ENCODE results near the gene ELP1. TPM values are rescaled to one million over a fixed set of nuclear protein-coding genes. Genes with fewer than 3 reads are reported as not detected.

The ELP1 gene
- total RNA-seq, 2 experiments from 2014 or later, result 23.7 to 41.0 TPM

GRCh38 chr9:108885643-108886348 is 48.1 kb downstream of the ELP1 start:
- CTCF ChIA-PET, result interaction anchor here (1.4 kb wide), 1 partner anchor 14 kb away, joined by 3 read pairs; no protein-coding TSS in a partner anchor

DNA sequence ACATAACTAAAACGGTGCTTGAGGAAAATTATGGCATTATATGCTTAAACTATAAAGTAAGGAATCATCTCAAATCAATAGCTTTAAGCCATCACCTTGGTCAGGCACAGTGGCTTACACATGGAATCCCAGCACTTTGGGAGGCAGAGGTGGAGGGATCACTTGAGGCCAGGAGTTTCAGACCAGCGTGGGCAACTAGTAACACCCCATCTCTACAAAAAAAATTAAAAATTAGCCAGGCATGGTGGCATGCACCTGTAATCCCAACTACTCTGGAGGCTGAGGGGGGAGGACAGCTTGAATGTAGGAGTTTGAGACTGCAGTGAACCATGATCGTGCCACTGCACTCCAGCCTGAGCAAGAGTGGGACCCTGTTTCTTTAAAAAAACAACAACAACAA is 49.2 kb downstream of the ELP1 start:
- ChIA-PET CTCF (interaction anchor here (0.6 to 1.3 kb wide), 2 partner anchors 42 to 62 kb away, joined by 3 to 4 read pairs; no protein-coding TSS in a partner anchor), POLR2A (no interaction called here)
- no peak overlapping the region for H3K4me3 Mint-ChIP-seq
- no peak overlapping the region for H3K27ac Mint-ChIP-seq
- H3K27me3 Mint-ChIP-seq, result no peaks in the 10 kb centered on the region
- H3K9me3 Mint-ChIP-seq, result no peaks in the 10 kb centered on the region
- H3K36me3 Mint-ChIP-seq (ENCODE audit: low read depth), result peaks cover 31% of the 10 kb centered on the region
- no peak for DNase-seq
- peaks cover 10% of the 10 kb centered on the region for H3K4me1 Mint-ChIP-seq

More at GRCh38 chr9:108885643-108886348, 48.1 kb downstream of the ELP1 start:
- Mint-ChIP-seq H3K4me1 (peaks cover 10% of the 10 kb centered on the region), H3K27me3 (no peaks in the 10 kb centered on the region), H3K9me3 (no peaks in the 10 kb centered on the region), H3K36me3 (ENCODE audit: low read depth) (peaks cover 36% of the 10 kb centered on the region), H3K4me3 (no peak overlapping the region), H3K27ac (no peak overlapping the region)
- POLR2A ChIA-PET, result no interaction called here
- DNase-seq, result no peak

GRCh38 chr9:108883085-108883484 is 50.8 kb downstream of the ELP1 start:
- Mint-ChIP-seq H3K4me1 (peaks cover 10% of the 10 kb centered on the region), H3K36me3 (ENCODE audit: low read depth) (peaks cover 40% of the 10 kb centered on the region), H3K4me3 (no peak overlapping the region), H3K9me3 (no peaks in the 10 kb centered on the region), H3K27ac (no peak overlapping the region), H3K27me3 (no peaks in the 10 kb centered on the region)
- ChIA-PET CTCF (interaction anchor here (0.6 to 0.7 kb wide), 2 partner anchors 445 to 515 kb away, joined by 3 read pairs; no protein-coding TSS in a partner anchor), POLR2A (no interaction called here)
- DNase-seq, result no peak

- H3K27ac Mint-ChIP-seq, result no peak overlapping the region
- H3K4me1 Mint-ChIP-seq, result peaks cover 10% of the 10 kb centered on the region
- no peaks in the 10 kb centered on the region for H3K27me3 Mint-ChIP-seq
- ChIA-PET CTCF (interaction anchor here (0.7 kb wide), 2 partner anchors 9 to 516 kb away, joined by 3 to 7 read pairs; no protein-coding TSS in a partner anchor), POLR2A (no interaction called here)
- no peak for DNase-seq
- H3K4me3 Mint-ChIP-seq, result no peak overlapping the region
- peaks cover 42% of the 10 kb centered on the region for H3K36me3 Mint-ChIP-seq (ENCODE audit: low read depth)
- H3K9me3 Mint-ChIP-seq, result no peaks in the 10 kb centered on the region
Measured at GRCh38 chr9:108882052-108882888, 51.7 kb downstream of the ELP1 start.

GRCh38 chr9:108880738-108881316 is 53.1 kb downstream of the ELP1 start:
- H3K4me3 Mint-ChIP-seq, result no peak overlapping the region
- CTCF ChIA-PET, result interaction anchor here (0.6 kb wide), 1 partner anchor 59 kb away, joined by 3 read pairs; no protein-coding TSS in a partner anchor
- H3K9me3 Mint-ChIP-seq, result no peaks in the 10 kb centered on the region
- no peak for DNase-seq
- peaks cover 5% of the 10 kb centered on the region for H3K4me1 Mint-ChIP-seq
- no peak overlapping the region for H3K27ac Mint-ChIP-seq
- peaks cover 43% of the 10 kb centered on the region for H3K36me3 Mint-ChIP-seq (ENCODE audit: low read depth)
- POLR2A ChIA-PET, result no interaction called here
- H3K27me3 Mint-ChIP-seq, result no peaks in the 10 kb centered on the region

DNA sequence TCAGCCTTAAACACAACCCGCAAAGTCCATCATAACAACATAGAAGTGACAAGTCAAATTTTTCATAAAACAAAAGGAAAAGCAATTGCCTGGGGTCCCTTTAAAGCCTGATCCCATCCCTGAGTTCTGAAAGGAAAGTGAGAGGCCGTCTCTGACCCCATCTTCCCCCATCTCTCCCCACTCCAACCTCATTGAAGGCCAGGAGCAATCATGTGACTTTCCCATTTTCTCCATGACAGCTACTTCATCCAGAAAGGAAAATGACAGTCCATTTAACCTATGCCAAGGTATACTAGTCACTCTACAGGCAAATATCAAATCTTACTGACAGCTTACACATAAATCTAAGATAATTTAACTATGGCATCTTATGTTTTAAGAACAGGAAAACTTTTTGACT is 56.4 kb downstream of the ELP1 start:
- Mint-ChIP-seq H3K36me3 (ENCODE audit: low read depth) (peaks cover 54% of the 10 kb centered on the region), H3K27me3 (no peaks in the 10 kb centered on the region), H3K4me3 (no peak overlapping the region), H3K27ac (no peak overlapping the region), H3K4me1 (peaks cover 4% of the 10 kb centered on the region), H3K9me3 (no peaks in the 10 kb centered on the region)
- CTCF ChIA-PET, result interaction anchor here (0.9 to 1.6 kb wide), 2 partner anchors 13 to 19 kb away, joined by 3 to 6 read pairs; no protein-coding TSS in a partner anchor
- POLR2A ChIA-PET, result no interaction called here
- DNase-seq, result no peak

DNA sequence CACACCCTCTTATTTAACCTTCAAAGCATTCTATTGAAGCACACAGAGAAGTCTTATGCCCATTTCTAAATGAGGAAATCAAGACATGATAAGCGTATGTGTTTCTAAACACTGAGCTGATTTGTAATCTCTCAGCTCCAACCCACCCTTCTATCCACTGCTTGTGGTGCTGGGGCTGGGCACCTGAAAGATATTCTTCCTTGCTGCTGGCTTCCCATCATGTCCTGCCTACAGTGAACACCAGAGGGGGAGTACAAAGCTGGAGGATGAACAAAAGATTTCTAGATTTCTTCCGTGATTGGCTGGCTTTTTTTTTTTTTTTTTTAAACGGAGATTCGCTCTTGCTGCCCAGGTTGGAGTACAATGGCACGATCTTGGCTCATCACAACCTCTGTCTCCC is 57.5 kb downstream of the ELP1 start:
- POLR2A ChIA-PET, result no interaction called here

GRCh38 chr9:108874058-108874788 is 59.7 kb downstream of the ELP1 start:
- ChIA-PET CTCF (no interaction called here), POLR2A (no interaction called here)
- H3K36me3 Mint-ChIP-seq (ENCODE audit: low read depth), result peaks cover 66% of the 10 kb centered on the region
- no peak overlapping the region for H3K4me3 Mint-ChIP-seq
- H3K27me3 Mint-ChIP-seq, result no peaks in the 10 kb centered on the region
- H3K27ac Mint-ChIP-seq, result no peak overlapping the region
- H3K4me1 Mint-ChIP-seq, result no peaks in the 10 kb centered on the region
- H3K9me3 Mint-ChIP-seq, result peaks cover 8% of the 10 kb centered on the region
- no peak for DNase-seq

More for the DNA sequence above, 57.5 kb downstream of the ELP1 start:
- Mint-ChIP-seq H3K4me1 (no peaks in the 10 kb centered on the region), H3K27ac (no peak overlapping the region), H3K4me3 (no peak overlapping the region), H3K27me3 (no peaks in the 10 kb centered on the region), H3K36me3 (ENCODE audit: low read depth) (peaks cover 59% of the 10 kb centered on the region), H3K9me3 (peaks cover 5% of the 10 kb centered on the region)
- CTCF ChIA-PET, result interaction anchor here (0.6 to 1.6 kb wide), 3 partner anchors 14 to 683 kb away, joined by 4 to 6 read pairs (median 5); no protein-coding TSS in a partner anchor
- DNase-seq, result no peak

- Mint-ChIP-seq H3K4me3 (no peak overlapping the region), H3K27ac (no peak overlapping the region), H3K9me3 (peaks cover 8% of the 10 kb centered on the region), H3K36me3 (ENCODE audit: low read depth) (peaks cover 46% of the 10 kb centered on the region), H3K4me1 (no peaks in the 10 kb centered on the region), H3K27me3 (no peaks in the 10 kb centered on the region)
- POLR2A ChIA-PET, result no interaction called here
- CTCF ChIA-PET, result no interaction called here
- DNase-seq, result no peak
Measured at GRCh38 chr9:108869092-108869725, 64.7 kb downstream of the ELP1 start.

DNA sequence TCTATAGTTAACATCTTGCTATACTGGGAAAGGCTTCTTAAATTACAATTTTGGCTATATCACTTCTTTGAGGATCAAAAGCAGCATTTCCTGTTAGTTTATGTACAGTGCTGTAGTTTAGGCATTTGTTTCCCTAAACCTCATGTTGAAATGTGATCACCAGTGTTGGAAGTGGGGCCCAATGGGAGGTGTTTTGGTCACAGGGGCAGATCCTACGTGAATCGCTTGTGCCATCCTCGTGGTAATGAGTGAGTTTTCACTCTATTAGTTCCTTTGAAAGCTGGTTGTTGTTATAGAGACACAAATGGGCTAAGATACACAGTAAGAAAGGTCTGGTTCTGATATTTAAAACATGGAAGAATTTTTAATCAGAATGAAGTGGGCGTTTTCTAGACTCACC is 66.1 kb downstream of the ELP1 start:
- H3K27me3 Mint-ChIP-seq, result no peaks in the 10 kb centered on the region
- CTCF ChIA-PET, result no interaction called here
- H3K4me1 Mint-ChIP-seq, result no peaks in the 10 kb centered on the region

DNA sequence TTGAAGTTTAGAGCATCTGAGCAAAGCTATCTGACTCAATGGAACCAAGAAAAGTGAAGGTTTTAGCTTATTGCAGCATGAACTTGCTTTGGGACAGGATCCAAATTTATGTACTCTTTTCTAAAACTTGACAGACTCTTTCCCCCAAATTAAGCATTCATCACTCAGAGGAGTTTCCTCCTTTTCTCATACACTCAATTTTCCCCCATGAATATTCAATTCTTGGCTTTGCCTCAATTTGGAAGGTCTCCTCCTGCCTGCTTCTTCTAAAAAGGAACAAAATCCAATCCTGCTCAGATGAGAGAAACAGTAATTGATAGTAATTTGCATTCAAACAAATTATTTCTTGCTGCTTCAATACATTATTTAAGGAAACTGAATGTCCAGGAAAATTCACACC is 66.8 kb downstream of the ELP1 start:
- DNase-seq, result no peak
- H3K36me3 Mint-ChIP-seq (ENCODE audit: low read depth), result peaks cover 34% of the 10 kb centered on the region
- ChIA-PET CTCF (no interaction called here), POLR2A (no interaction called here)
- H3K4me1 Mint-ChIP-seq, result no peaks in the 10 kb centered on the region
- no peak overlapping the region for H3K4me3 Mint-ChIP-seq
- peaks cover 8% of the 10 kb centered on the region for H3K9me3 Mint-ChIP-seq
- no peaks in the 10 kb centered on the region for H3K27me3 Mint-ChIP-seq
- no peak overlapping the region for H3K27ac Mint-ChIP-seq

More for the DNA sequence above, 66.1 kb downstream of the ELP1 start:
- Mint-ChIP-seq H3K27ac (no peak overlapping the region), H3K9me3 (peaks cover 8% of the 10 kb centered on the region), H3K36me3 (ENCODE audit: low read depth) (peaks cover 38% of the 10 kb centered on the region), H3K4me3 (no peak overlapping the region)
- POLR2A ChIA-PET, result no interaction called here
- no peak for DNase-seq

GRCh38 chr9:108866001-108866420 is 67.9 kb downstream of the ELP1 start:
- POLR2A ChIA-PET, result no interaction called here
- H3K9me3 Mint-ChIP-seq, result peaks cover under 1% of the 10 kb centered on the region
- no peak for DNase-seq
- no peak overlapping the region for H3K27ac Mint-ChIP-seq
- no peaks in the 10 kb centered on the region for H3K27me3 Mint-ChIP-seq
- CTCF ChIA-PET, result no interaction called here
- no peak overlapping the region for H3K4me3 Mint-ChIP-seq
- peaks cover 24% of the 10 kb centered on the region for H3K36me3 Mint-ChIP-seq (ENCODE audit: low read depth)
- H3K4me1 Mint-ChIP-seq, result no peaks in the 10 kb centered on the region

Data from activated CD4-positive, alpha-beta T cell treated with anti-CD3 and anti-CD28 coated beads, Interleukin-2, amount 10 ng/mL, durations not matched to agents 7 days and 5 days (primary cell).